Keratinocyte (primary cell): ENCODE data around the gene RASAL3.

Experiments
- EZH2 ChIP-seq: IDR thresholded peaks from one replicate; pipeline ENCODE4 v1.6.1; 2012; ENCODE audit warnings: inconsistent platforms, mild to moderate bottlenecking, low read length, moderate library complexity
- TF ChIP-seq, protein P1 (sequence below), 3 experiments: IDR thresholded peaks in 1 of 3; conservative IDR thresholded peaks in 1 of 3; optimal IDR thresholded peaks in 1 of 3; 2 replicates in 2 of 3; 3 replicates in 1 of 3; pipeline versions ENCODE3 to v1.5.1; 2011; ENCODE audit warnings: low read length in 3 of 3, mild to moderate bottlenecking in 3 of 3, moderate library complexity in 2 of 3, control low read depth in 1 of 3, inconsistent platforms in 1 of 3; ENCODE audit not compliant: insufficient read depth in 2 of 3; ENCODE audit errors: extremely low read depth in 1 of 3

DNA sequence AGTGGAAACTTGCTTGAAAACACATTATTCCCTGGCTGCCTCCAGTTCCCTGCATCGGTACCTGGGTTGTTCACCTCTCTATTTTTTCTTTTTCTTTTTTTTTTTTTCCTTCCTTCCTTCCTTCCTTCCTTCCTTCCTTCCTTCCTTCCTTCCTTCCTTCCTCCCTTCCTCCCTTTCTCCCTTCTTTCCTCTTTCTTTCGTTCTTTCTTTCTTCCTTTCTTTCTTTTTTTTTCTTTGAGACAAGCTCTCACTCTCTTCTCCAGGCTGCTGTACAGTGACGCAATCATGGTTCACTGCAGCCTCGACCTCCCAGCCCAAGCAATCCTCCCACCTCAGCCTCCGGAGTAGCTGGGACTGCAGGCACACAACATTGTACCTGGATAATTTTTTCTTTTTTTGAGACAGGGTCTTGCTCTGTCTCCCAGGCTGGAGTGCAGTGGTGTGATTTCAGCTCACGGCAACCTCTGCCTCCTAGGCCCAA is 3.4 kb upstream of the RASAL3 start:
- TF ChIP-seq, protein P1, sequence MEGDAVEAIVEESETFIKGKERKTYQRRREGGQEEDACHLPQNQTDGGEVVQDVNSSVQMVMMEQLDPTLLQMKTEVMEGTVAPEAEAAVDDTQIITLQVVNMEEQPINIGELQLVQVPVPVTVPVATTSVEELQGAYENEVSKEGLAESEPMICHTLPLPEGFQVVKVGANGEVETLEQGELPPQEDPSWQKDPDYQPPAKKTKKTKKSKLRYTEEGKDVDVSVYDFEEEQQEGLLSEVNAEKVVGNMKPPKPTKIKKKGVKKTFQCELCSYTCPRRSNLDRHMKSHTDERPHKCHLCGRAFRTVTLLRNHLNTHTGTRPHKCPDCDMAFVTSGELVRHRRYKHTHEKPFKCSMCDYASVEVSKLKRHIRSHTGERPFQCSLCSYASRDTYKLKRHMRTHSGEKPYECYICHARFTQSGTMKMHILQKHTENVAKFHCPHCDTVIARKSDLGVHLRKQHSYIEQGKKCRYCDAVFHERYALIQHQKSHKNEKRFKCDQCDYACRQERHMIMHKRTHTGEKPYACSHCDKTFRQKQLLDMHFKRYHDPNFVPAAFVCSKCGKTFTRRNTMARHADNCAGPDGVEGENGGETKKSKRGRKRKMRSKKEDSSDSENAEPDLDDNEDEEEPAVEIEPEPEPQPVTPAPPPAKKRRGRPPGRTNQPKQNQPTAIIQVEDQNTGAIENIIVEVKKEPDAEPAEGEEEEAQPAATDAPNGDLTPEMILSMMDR (optimal IDR thresholded peaks at IDR 0.05 in 1 of 3, IDR thresholded peaks at IDR 0.05 in 1 of 3, conservative IDR thresholded peaks at IDR 0.05 in 1 of 3; ENCODE audit: extremely low read depth in 1 of 3, insufficient read depth in 2 of 3, low read length in 3 of 3) = no peak
- TF ChIP-seq EZH2 = no peak
